K562 (cell line): ENCODE data around the gene FHDC1. TPM values are rescaled to one million over a fixed set of nuclear protein-coding genes. Genes with fewer than 3 reads are reported as not detected.

ENCODE experiments used
- ATAC-seq: fragments of 200-7000 bp; cut with Tn5 transposase; 3 replicates; pipeline ENCODE4 v1.9.1; 2020; ENCODE audit warnings: moderate library complexity
- BruUV-seq: library from RNA; stranded (reverse); fragments of 400-500 nt; replicated peaks from 2 replicates; lab custom pipeline; 2021; lab: Mats Ljungman, UMichigan
- CTCF ChIA-PET: fragments of 300-600 bp; formaldehyde crosslinking; extraction: SDS; loops from one replicate; lab custom pipeline; 2021; ENCODE audit warnings: low intra/inter-chr PET ratio; lab: Yijun Ruan, JAX
- POLR2A ChIA-PET: fragments of 300-600, 350-650 bp; sonication (Branson Sonifier 250); formaldehyde crosslinking; extraction: SDS; loops from one replicate; lab custom pipeline; 2021; ENCODE audit warnings: antibody characterized with exemption, inconsistent platforms; lab: Yijun Ruan, JAX
- DNase-seq, 4 experiments: peaks; one replicate each; pipeline versions ENCODE4 v3.0.0 to v3.0.0-alpha.2; 2011 to 2018; ENCODE audit warnings: low spot score in 3 of 4, mixed read lengths in 3 of 4; ENCODE audit errors: extremely low read depth in 1 of 4
- FAIRE-seq: peaks from 2 replicates; lab custom pipeline; 2011; peaks lifted over from hg19 to GRCh38; lab: Jason Lieb, UNC
- H2AFZ ChIP-seq: 2 replicates; pipeline ENCODE4 v1.6.0; 2011; ENCODE audit warnings: low read depth, low read length, control low read depth, inconsistent platforms
- H3K27ac ChIP-seq: fragments of 200-600 bp; 3 replicates; pipeline ENCODE4 v1.8.0; 2011; ENCODE audit warnings: low read depth, mild to moderate bottlenecking, control low read depth, inconsistent platforms, low read length, moderate library complexity, mixed read lengths; ENCODE audit errors: extremely low read depth
- H3K27me3 ChIP-seq, 2 experiments: fragments of 300-600 bp in 1 of 2; 2 replicates in 1 of 2; 3 replicates in 1 of 2; pipeline versions ENCODE4 v1.6.0 to v1.8.0; 2011; ENCODE audit warnings: inconsistent platforms in 2 of 2, low read length in 2 of 2, mild to moderate bottlenecking in 1 of 2, mixed read lengths in 1 of 2, moderate library complexity in 1 of 2; ENCODE audit not compliant: control insufficient read depth in 2 of 2, insufficient read depth in 2 of 2
- H3K36me3 ChIP-seq: fragments of 300-600 bp; 3 replicates; pipeline ENCODE4 v1.8.0; 2011; ENCODE audit warnings: mild to moderate bottlenecking, low read length, inconsistent platforms; ENCODE audit not compliant: control insufficient read depth, insufficient read depth
- H3K4me1 ChIP-seq, 2 experiments: fragments of 200-600 bp in 1 of 2; replicated peaks in 1 of 2; 2 replicates in 1 of 2; 3 replicates in 1 of 2; pipeline versions ENCODE4 v1.5.1 to v1.8.0; 2011; ENCODE audit warnings: inconsistent platforms in 2 of 2, low read length in 2 of 2, mild to moderate bottlenecking in 1 of 2, mixed read lengths in 1 of 2, moderate library complexity in 1 of 2; ENCODE audit not compliant: control insufficient read depth in 2 of 2, insufficient read depth in 2 of 2
- H3K4me2 ChIP-seq: 2 replicates; pipeline ENCODE4 v1.6.1; 2011; ENCODE audit warnings: low read length, control low read depth, inconsistent platforms, mixed read lengths; ENCODE audit not compliant: insufficient read depth
- H3K4me3 ChIP-seq: fragments of 200-600 bp; sonication (generic), shearing (Covaris generic); 2 replicates; pipeline ENCODE4 v1.5.1; 2016; ENCODE audit warnings: control low read depth, inconsistent platforms
- H3K79me2 ChIP-seq: fragments of 200-600 bp; 3 replicates; pipeline ENCODE4 v1.8.0; 2011; ENCODE audit warnings: low read length, inconsistent platforms; ENCODE audit not compliant: control insufficient read depth, insufficient read depth
- H3K9ac ChIP-seq, 2 experiments: 2 replicates each; pipeline versions ENCODE4 v1.6.0 to v1.6.1; 2011; ENCODE audit warnings: low read depth in 2 of 2, low read length in 2 of 2, control low read depth in 1 of 2, inconsistent platforms in 1 of 2, mild to moderate bottlenecking in 1 of 2, mixed read lengths in 1 of 2; ENCODE audit not compliant: insufficient read depth in 1 of 2
- H3K9me1 ChIP-seq: one replicate; pipeline ENCODE4 v1.6.0; 2011; ENCODE audit warnings: inconsistent platforms, mild to moderate bottlenecking, low read length, moderate library complexity; ENCODE audit not compliant: control insufficient read depth, insufficient read depth
- H3K9me3 ChIP-seq: replicated peaks from 2 replicates; pipeline ENCODE4 v1.5.1; 2011; ENCODE audit warnings: low read depth, low read length, inconsistent platforms; ENCODE audit not compliant: control insufficient read depth, insufficient read depth
- H4K20me1 ChIP-seq: replicated peaks from 2 replicates; pipeline ENCODE4 v1.6.1; 2011; ENCODE audit warnings: low read length, inconsistent platforms, mixed read lengths; ENCODE audit not compliant: control insufficient read depth, insufficient read depth
- CBX1 ChIP-seq: sonication (generic); IDR thresholded peaks from 2 replicates; pipeline ENCODE4 v1.6.1; 2016; ENCODE audit warnings: antibody characterized with exemption, low read depth, mild to moderate bottlenecking
- CXXC5 ChIP-seq: fragments of 250-450 bp; sonication (Bioruptor Pico); IDR thresholded peaks from 2 replicates; pipeline ENCODE4 v1.8.0; 2022; ENCODE audit warnings: inconsistent platforms, mild to moderate bottlenecking, moderate library complexity
- ESRRB ChIP-seq: fragments of 250-450 bp; sonication (Bioruptor Pico); IDR thresholded peaks from 2 replicates; pipeline ENCODE4 v1.5.0; 2020; ENCODE audit warnings: mild to moderate bottlenecking, moderate library complexity, borderline replicate concordance
- MAFK ChIP-seq: IDR thresholded peaks from 2 replicates; pipeline ENCODE4 v1.6.1; 2011; ENCODE audit warnings: low read length, improper control_type of control experiment
- WGBS: fragments of 100-300 bp; shearing (Covaris generic); methylation state at CpG from one replicate; pipeline ENCODE4 v1.1.6; 2016; ENCODE audit warnings: low coverage, mixed read lengths; ENCODE audit not compliant: insufficient coverage; ENCODE audit errors: missing lambda C conversion rate; 5-methylcytosine and 5-hydroxymethylcytosine counted together
- in situ Hi-C: fragments of 300-500 bp; cut with MboI; formaldehyde crosslinking; loops from 4 replicates; pipeline ENCODE4 v1.15.0; 2018; ENCODE audit warnings: inconsistent platforms, mixed read lengths
- intact Hi-C: fragments of 100-400 bp; cut with micrococcal nuclease; formaldehyde crosslinking; loops from 2 replicates; pipeline ENCODE4 v1.14.2; 2022
- polyA plus RNA-seq, 8 experiments: library from polyadenylated mRNA; depleted of rRNA in 4 of 8; stranded (reverse) in 5 of 8; unstranded in 3 of 8; fragments of >200 nt; fragmentation: Nextera tagmentation in 2 of 8; fragmentation: Illumina TruSeq in 1 of 8; extraction: Ambion mirVana in 2 of 8; extraction: Trizol in 1 of 8; gene quantifications; 2 replicates each; pipeline versions ENCODE4 v1.2.1 to v1.2.3, GENCODE V29; 2011 to 2014; ENCODE audit warnings: inconsistent platforms in 1 of 8, missing spikeins in 1 of 8
- total RNA-seq, 7 experiments: library from RNA; depleted of rRNA in 6 of 7; stranded (reverse); fragments of >200 nt in 6 of 7; fragmentation: Illumina TruSeq in 2 of 7; extraction: Trizol in 2 of 7; gene quantifications; 2 replicates each; pipeline versions ENCODE4 v1.2.1 to v1.2.3, GENCODE V29; 2011 to 2021; ENCODE audit warnings: low replicate concordance in 1 of 7
- TF ChIP-seq, protein P1 (sequence below): fragments of 150-350 bp; conservative IDR thresholded peaks from 2 replicates; pipeline ENCODE4 v1.6.1; 2014; ENCODE audit warnings: low read length

Gene FHDC1
- total and polyA plus RNA-seq, 9 of the 15 experiments (the other 6 are each of a cell fraction or from before 2014, with no cell fraction given): 0.01 to 0.43 (median 0.07) TPM

DNA sequence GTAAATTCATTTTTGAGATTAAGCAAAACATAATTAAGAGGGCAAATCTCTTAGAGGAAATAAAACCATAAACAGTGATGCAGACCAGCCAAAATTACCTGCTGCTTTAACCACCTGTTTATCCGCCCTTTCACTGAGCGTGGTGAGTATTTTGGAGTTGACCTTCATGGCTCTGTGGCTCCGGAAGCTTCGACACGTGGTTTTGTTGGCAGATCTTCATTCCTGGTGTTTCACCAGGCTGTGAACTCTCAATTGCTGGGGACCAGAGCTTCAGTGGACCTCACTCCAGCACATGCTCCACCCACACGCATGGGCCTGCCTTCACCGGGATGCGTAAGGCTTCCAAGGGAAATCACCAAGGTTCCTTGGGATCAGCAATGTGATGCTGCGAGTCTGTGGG is 83.8 kb downstream of the FHDC1 start:
- Histone ChIP-seq H4K20me1 (no peaks in the 10 kb centered on the region), H3K27ac (no peak overlapping the region), H3K4me2 (no peak overlapping the region)
- intact Hi-C loops: no loop called here
- DNase-seq: no peak
- CTCF ChIA-PET: no interaction called here
- POLR2A ChIA-PET: interaction anchor here (0.9 kb wide), 1 partner anchor 17 kb away, joined by 4 read pairs; no protein-coding TSS in a partner anchor
- TF ChIP-seq CBX1 (no peak), MAFK (no peak), ESRRB (CRISPR knock-in tag) (no peak), CXXC5 (CRISPR knock-in tag) (no peak)
- TF ChIP-seq, protein P1, sequence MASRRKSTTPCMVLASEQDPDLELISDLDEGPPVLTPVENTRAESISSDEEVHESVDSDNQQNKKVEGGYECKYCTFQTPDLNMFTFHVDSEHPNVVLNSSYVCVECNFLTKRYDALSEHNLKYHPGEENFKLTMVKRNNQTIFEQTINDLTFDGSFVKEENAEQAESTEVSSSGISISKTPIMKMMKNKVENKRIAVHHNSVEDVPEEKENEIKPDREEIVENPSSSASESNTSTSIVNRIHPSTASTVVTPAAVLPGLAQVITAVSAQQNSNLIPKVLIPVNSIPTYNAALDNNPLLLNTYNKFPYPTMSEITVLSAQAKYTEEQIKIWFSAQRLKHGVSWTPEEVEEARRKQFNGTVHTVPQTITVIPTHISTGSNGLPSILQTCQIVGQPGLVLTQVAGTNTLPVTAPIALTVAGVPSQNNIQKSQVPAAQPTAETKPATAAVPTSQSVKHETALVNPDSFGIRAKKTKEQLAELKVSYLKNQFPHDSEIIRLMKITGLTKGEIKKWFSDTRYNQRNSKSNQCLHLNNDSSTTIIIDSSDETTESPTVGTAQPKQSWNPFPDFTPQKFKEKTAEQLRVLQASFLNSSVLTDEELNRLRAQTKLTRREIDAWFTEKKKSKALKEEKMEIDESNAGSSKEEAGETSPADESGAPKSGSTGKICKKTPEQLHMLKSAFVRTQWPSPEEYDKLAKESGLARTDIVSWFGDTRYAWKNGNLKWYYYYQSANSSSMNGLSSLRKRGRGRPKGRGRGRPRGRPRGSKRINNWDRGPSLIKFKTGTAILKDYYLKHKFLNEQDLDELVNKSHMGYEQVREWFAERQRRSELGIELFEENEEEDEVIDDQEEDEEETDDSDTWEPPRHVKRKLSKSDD: no peak
- TF ChIP-seq, all 486 proteins: peak for 0
- BruUV-seq: no TSS peak
- Histone ChIP-seq H3K9me1 (no peaks in the 10 kb centered on the region), H3K79me2 (no peaks in the 10 kb centered on the region), H3K36me3 (no peaks in the 10 kb centered on the region), H3K4me1 (peaks cover 5 to 11% of the 10 kb centered on the region in 2 experiments; a peak in 3 of 5 replicates), H2AFZ (no peak overlapping the region), H3K4me3 (no peak overlapping the region), H3K27me3 (peaks cover 0 to 42% of the 10 kb centered on the region in 2 experiments; a peak in 3 of 5 replicates), H3K9ac (no peak overlapping the region), H3K9me3 (no peaks in the 10 kb centered on the region; the same call in 1 of the 2 replicates)
- in situ Hi-C loops: no loop called here
- FAIRE-seq: no peak
- ATAC-seq: no peak
- whole genome bisulfite sequencing: 12% methylated on average over 9 of the region's 9 CpGs
